Naive thymus-derived CD4-positive, alpha-beta T cell (primary cell): ENCODE data around the gene RNASE7. TPM values are rescaled to one million over a fixed set of nuclear protein-coding genes. Genes with fewer than 3 reads are reported as not detected.

Experiments used
- ATAC-seq: fragments of 150-1000 bp; cut with Tn5 transposase; 2 replicates; pipeline ENCODE4 v1.10.0; 2021; ENCODE audit warnings: mild to moderate bottlenecking, moderate library complexity
- CTCF ChIA-PET: fragments of 350-600 bp; sonication (Branson Sonifier 250); formaldehyde crosslinking; loops from one replicate; lab custom pipeline; 2021; ENCODE audit warnings: antibody characterized with exemption; lab: Charles Lee
- POLR2A ChIA-PET: fragments of 350-600 bp; sonication (Branson Sonifier 250); formaldehyde crosslinking; loops from one replicate; lab custom pipeline; 2021; ENCODE audit warnings: antibody characterized with exemption, inconsistent platforms; lab: Charles Lee
- DNase-seq, 9 donors: peaks; one replicate each; pipeline versions ENCODE4 v3.0.0 to v3.0.0-alpha.2; 2020 to 2022; ENCODE audit warnings: mixed read lengths in 1 of 9
- H3K27ac ChIP-seq: one replicate; pipeline ENCODE4 v1.7.0; 2013; ENCODE audit warnings: mild to moderate bottlenecking, low read depth, low read length, moderate library complexity
- H3K27me3 ChIP-seq, 2 donors: one replicate each; pipeline ENCODE4 v1.7.0; 2013; ENCODE audit warnings: low read length in 2 of 2, mild to moderate bottlenecking in 2 of 2, moderate library complexity in 2 of 2; ENCODE audit not compliant: control insufficient read depth in 2 of 2, insufficient read depth in 2 of 2
- H3K36me3 ChIP-seq, 3 experiments: 1 replicate in 2 of 3; 2 replicates in 1 of 3; pipeline ENCODE4 v1.7.0; 2013; ENCODE audit warnings: low read length in 3 of 3, mild to moderate bottlenecking in 3 of 3, moderate library complexity in 1 of 3; ENCODE audit not compliant: insufficient read depth in 3 of 3, control insufficient read depth in 2 of 3
- H3K4me1 ChIP-seq, 2 donors: one replicate each; pipeline ENCODE4 v1.7.0; 2013; ENCODE audit warnings: low read length in 2 of 2, mild to moderate bottlenecking in 2 of 2, moderate library complexity in 1 of 2; ENCODE audit not compliant: control insufficient read depth in 2 of 2, insufficient read depth in 2 of 2
- H3K4me3 ChIP-seq: 2 replicates; pipeline ENCODE4 v1.7.0; 2013; ENCODE audit warnings: mild to moderate bottlenecking, low read length
- H3K9me3 ChIP-seq, 3 experiments: 1 replicate in 2 of 3; 2 replicates in 1 of 3; pipeline ENCODE4 v1.7.0; 2013; ENCODE audit warnings: low read length in 3 of 3; ENCODE audit not compliant: control insufficient read depth in 2 of 3
- H3K27ac Mint-ChIP-seq, 9 donors: one replicate each; pipeline ENCODE4 v1.8.0; 2020 to 2022; ENCODE audit warnings: mixed read lengths in 9 of 9, mild to moderate bottlenecking in 8 of 9, moderate library complexity in 5 of 9, inconsistent platforms in 2 of 9
- H3K27me3 Mint-ChIP-seq, 5 donors: one replicate each; pipeline ENCODE4 v1.8.0; 2021 to 2022; ENCODE audit warnings: mixed read lengths in 5 of 5, mild to moderate bottlenecking in 1 of 5
- H3K36me3 Mint-ChIP-seq, 5 donors: one replicate each; pipeline ENCODE4 v1.8.0; 2020 to 2022; ENCODE audit warnings: mixed read lengths in 5 of 5, mild to moderate bottlenecking in 3 of 5, inconsistent platforms in 1 of 5
- H3K4me1 Mint-ChIP-seq, 7 donors: one replicate each; pipeline ENCODE4 v1.8.0; 2020 to 2022; ENCODE audit warnings: mixed read lengths in 7 of 7, mild to moderate bottlenecking in 3 of 7, inconsistent platforms in 1 of 7
- H3K4me3 Mint-ChIP-seq, 10 donors: one replicate each; pipeline ENCODE4 v1.8.0; 2020 to 2022; ENCODE audit warnings: mild to moderate bottlenecking in 10 of 10, mixed read lengths in 10 of 10, moderate library complexity in 6 of 10, inconsistent platforms in 2 of 10
- H3K9me3 Mint-ChIP-seq, 11 donors: one replicate each; pipeline ENCODE4 v1.8.0; 2020 to 2022; ENCODE audit warnings: mixed read lengths in 11 of 11, mild to moderate bottlenecking in 4 of 11, inconsistent platforms in 1 of 11, moderate library complexity in 1 of 11
- intact Hi-C, 2 donors: fragments of 100-400 bp; cut with micrococcal nuclease; formaldehyde crosslinking; loops; one replicate each; pipeline ENCODE4 v1.15.1; 2023
- polyA plus RNA-seq, 2 donors: library from polyadenylated mRNA; unstranded; fragments of 300-500 nt; fragmentation: Illumina TruSeq; gene quantifications; one replicate each; pipeline ENCODE4 v1.2.3, GENCODE V29; 2021
- total RNA-seq, 6 experiments: library from RNA in 5 of 6; stranded (reverse) in 5 of 6; gene quantifications; 1 replicate in 5 of 6; 2 replicates in 1 of 6; pipeline ENCODE4 v1.2.3 and lab custom pipeline; 2021 to 2026

RNASE7 gene
- total and polyA plus RNA-seq, 7 experiments from 2014 or later = not detected

DNA sequence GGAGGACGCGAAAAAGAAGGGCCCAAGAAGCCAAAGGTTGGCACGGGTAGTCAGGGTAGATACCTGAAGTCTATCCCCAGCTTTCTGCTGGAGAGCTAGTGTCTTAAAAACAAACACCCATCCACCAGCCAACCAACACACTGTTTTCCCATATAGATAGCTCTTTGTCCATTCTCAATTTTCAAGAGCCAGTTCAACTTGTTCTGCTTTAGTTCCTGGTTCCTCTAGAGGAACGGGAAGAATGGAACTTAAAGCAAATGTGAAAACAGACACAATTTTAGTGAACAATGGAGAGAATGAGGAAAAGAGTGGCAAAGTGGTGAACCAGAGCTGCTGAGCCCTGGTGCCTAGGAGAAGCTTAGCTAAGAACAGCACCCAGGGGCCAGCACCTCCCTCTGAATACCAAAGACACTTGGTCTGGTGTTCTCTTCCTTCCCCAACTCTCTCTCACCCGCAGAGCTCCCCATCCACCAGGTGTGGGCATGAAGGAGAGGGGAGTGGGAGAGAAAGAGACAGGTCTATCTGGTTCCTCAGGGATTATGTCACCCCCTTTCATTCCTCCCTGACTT is 21.1 kb upstream of the RNASE7 start:
- no peaks in the 10 kb centered on the region for H3K9me3 ChIP-seq

DNA sequence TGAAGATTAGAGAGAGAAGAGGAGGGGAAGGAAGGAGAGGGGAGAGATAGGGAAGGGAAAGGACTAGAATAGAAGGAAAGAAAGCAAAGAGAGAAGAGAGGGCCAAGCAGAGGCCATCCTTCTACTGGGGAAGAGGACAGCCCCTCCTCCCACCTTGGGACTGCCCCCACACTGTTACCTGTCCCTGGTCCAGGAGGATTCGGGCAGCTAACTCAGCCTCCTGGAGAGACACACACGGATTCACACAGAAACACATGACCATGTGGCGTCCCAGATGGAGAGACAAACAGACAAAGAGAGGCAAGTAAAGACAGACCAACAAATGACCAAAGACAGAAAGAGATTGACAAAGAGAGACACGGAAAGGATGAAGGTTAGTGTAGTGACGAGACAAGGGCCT is 19.5 kb upstream of the RNASE7 start:
- H3K4me1 ChIP-seq = peaks cover 7 to 13% of the 10 kb centered on the region in 2 donors
- ChIA-PET CTCF (interaction anchor here (1.1 to 1.7 kb wide), 2 partner anchors 8 to 13 kb away, joined by 3 to 10 read pairs; no protein-coding TSS in a partner anchor), POLR2A (interaction anchor here (1.2 to 1.3 kb wide), 3 partner anchors 8 to 81 kb away, joined by 3 to 5 read pairs (median 4); no protein-coding TSS in a partner anchor)
- H3K4me3 ChIP-seq = no peak overlapping the region
- Mint-ChIP-seq H3K27ac (peak overlapping the region in 4 of 9 donors; percentile 24 to 68 (median 50)), H3K4me1 (peaks cover 7 to 31% (median 23%) of the 10 kb centered on the region in 7 donors), H3K27me3 (peaks cover 0 to 47% (median 0%) of the 10 kb centered on the region in 5 donors), H3K9me3 (no peaks in the 10 kb centered on the region), H3K36me3 (peaks cover 0 to 28% (median 11%) of the 10 kb centered on the region in 5 donors), H3K4me3 (peak overlapping the region; percentile 4 to 94 (median 70))
- intact Hi-C loops = no loop called here
- no peak overlapping the region for H3K27ac ChIP-seq
- no peaks in the 10 kb centered on the region for H3K27me3 ChIP-seq
- no peak for DNase-seq
- H3K36me3 ChIP-seq = peaks cover 0 to 38% (median 4%) of the 10 kb centered on the region in 3 experiments
- no peak for ATAC-seq
- no peaks in the 10 kb centered on the region for H3K9me3 ChIP-seq

More for the DNA sequence above, 21.1 kb upstream of the RNASE7 start:
- no peak overlapping the region for H3K4me3 ChIP-seq
- POLR2A ChIA-PET = interaction anchor here (0.6 kb wide), 1 partner anchor 35 kb away, joined by 7 read pairs; no protein-coding TSS in a partner anchor
- DNase-seq = no peak
- Mint-ChIP-seq H3K4me3 (peak overlapping the region in 2 of 10 donors; percentile 37 to 41), H3K4me1 (peaks cover 7 to 31% (median 23%) of the 10 kb centered on the region in 7 donors), H3K27me3 (peaks cover 0 to 37% (median 0%) of the 10 kb centered on the region in 5 donors), H3K27ac (no peak overlapping the region), H3K36me3 (peaks cover 0 to 39% (median 19%) of the 10 kb centered on the region in 5 donors), H3K9me3 (no peaks in the 10 kb centered on the region)
- intact Hi-C loops = no loop called here
- CTCF ChIA-PET = interaction anchor here (1.9 to 12.0 kb wide), 2 partner anchors 15 to 19 kb away, joined by 5 to 178 read pairs; partner anchors contain the start of gene RNASE7
- no peaks in the 10 kb centered on the region for H3K27me3 ChIP-seq
- H3K27ac ChIP-seq = no peak overlapping the region
- no peak for ATAC-seq
- H3K36me3 ChIP-seq = peaks cover 0 to 42% (median 4%) of the 10 kb centered on the region in 3 experiments
- peaks cover 7 to 13% of the 10 kb centered on the region in 2 donors for H3K4me1 ChIP-seq

DNA sequence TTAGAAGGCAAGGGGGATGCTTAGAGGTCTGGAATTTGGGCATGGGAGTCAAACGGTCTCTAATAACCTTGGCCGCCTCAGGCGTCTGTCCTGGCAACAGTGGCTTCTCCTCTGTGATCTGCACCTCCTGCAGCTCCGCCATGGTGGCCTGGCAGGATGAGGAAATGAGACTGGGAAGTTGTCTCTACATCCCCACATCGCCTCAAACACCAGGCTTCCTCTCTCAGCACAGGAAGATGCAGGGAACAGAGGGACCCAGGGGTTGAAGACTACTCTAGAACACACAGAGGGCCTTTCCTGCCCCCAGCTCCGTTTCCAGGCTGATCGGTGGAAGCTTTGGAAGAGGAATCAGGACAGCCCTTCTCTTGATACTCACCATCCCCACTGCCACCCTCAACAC is 19.0 kb upstream of the RNASE7 start:
- ChIA-PET CTCF (interaction anchor here (1.1 to 1.7 kb wide), 2 partner anchors 9 to 12 kb away, joined by 3 to 10 read pairs; no protein-coding TSS in a partner anchor), POLR2A (interaction anchor here (1.2 to 1.3 kb wide), 3 partner anchors 9 to 80 kb away, joined by 3 to 5 read pairs (median 4); no protein-coding TSS in a partner anchor)
- H3K27me3 Mint-ChIP-seq = peaks cover 0 to 47% (median 0%) of the 10 kb centered on the region in 5 donors
- peaks cover 0 to 33% (median 4%) of the 10 kb centered on the region in 3 experiments for H3K36me3 ChIP-seq
- peak overlapping the region in 4 of 9 donors; percentile 24 to 68 (median 50) for H3K27ac Mint-ChIP-seq
- H3K4me1 ChIP-seq = peaks cover 7 to 13% of the 10 kb centered on the region in 2 donors
- peaks cover 0 to 28% (median 11%) of the 10 kb centered on the region in 5 donors for H3K36me3 Mint-ChIP-seq
- DNase-seq = no peak
- H3K4me1 Mint-ChIP-seq = peaks cover 7 to 31% (median 23%) of the 10 kb centered on the region in 7 donors
- H3K9me3 Mint-ChIP-seq = no peaks in the 10 kb centered on the region
- no peaks in the 10 kb centered on the region for H3K27me3 ChIP-seq
- ATAC-seq = no peak
- no peaks in the 10 kb centered on the region for H3K9me3 ChIP-seq
- no peak overlapping the region for H3K27ac ChIP-seq
- intact Hi-C loops = no loop called here
- peak overlapping the region in 9 of 10 donors; percentile 59 to 97 (median 91) for H3K4me3 Mint-ChIP-seq
- no peak overlapping the region for H3K4me3 ChIP-seq

GRCh38 chr14:21023817-21024584 is 18.2 kb upstream of the RNASE7 start:
- CTCF ChIA-PET = interaction anchor here (1.7 kb wide), 1 partner anchor 10 kb away, joined by 10 read pairs; no protein-coding TSS in a partner anchor
- H3K9me3 Mint-ChIP-seq = no peaks in the 10 kb centered on the region
- Histone ChIP-seq H3K36me3 (peaks cover 0 to 25% (median 4%) of the 10 kb centered on the region in 3 experiments), H3K27me3 (no peaks in the 10 kb centered on the region), H3K27ac (peak overlapping the region; percentile 70), H3K4me3 (peak overlapping the region; percentile 70), H3K4me1 (peaks cover 7 to 13% of the 10 kb centered on the region in 2 donors), H3K9me3 (no peaks in the 10 kb centered on the region)
- H3K27me3 Mint-ChIP-seq = peaks cover 0 to 47% (median 0%) of the 10 kb centered on the region in 5 donors
- H3K4me1 Mint-ChIP-seq = peaks cover 7 to 31% (median 23%) of the 10 kb centered on the region in 7 donors
- H3K4me3 Mint-ChIP-seq = peak overlapping the region; percentile 84 to 97 (median 92)
- ATAC-seq (peak; percentile 1), DNase-seq (peak in 5 of 9 donors; percentile 16 to 25 (median 24))
- H3K36me3 Mint-ChIP-seq = peaks cover 0 to 21% (median 7%) of the 10 kb centered on the region in 5 donors
- H3K27ac Mint-ChIP-seq = peak overlapping the region in 8 of 9 donors; percentile 66 to 86 (median 75)
- POLR2A ChIA-PET = interaction anchor here (0.6 to 1.3 kb wide), 6 partner anchors 9 to 342 kb away, joined by 3 to 5 read pairs (median 4); no protein-coding TSS in a partner anchor
- intact Hi-C loops = loop anchor here (2.0 kb wide), 2 partner anchors 33 to 45 kb away; no protein-coding TSS in a partner anchor

DNA sequence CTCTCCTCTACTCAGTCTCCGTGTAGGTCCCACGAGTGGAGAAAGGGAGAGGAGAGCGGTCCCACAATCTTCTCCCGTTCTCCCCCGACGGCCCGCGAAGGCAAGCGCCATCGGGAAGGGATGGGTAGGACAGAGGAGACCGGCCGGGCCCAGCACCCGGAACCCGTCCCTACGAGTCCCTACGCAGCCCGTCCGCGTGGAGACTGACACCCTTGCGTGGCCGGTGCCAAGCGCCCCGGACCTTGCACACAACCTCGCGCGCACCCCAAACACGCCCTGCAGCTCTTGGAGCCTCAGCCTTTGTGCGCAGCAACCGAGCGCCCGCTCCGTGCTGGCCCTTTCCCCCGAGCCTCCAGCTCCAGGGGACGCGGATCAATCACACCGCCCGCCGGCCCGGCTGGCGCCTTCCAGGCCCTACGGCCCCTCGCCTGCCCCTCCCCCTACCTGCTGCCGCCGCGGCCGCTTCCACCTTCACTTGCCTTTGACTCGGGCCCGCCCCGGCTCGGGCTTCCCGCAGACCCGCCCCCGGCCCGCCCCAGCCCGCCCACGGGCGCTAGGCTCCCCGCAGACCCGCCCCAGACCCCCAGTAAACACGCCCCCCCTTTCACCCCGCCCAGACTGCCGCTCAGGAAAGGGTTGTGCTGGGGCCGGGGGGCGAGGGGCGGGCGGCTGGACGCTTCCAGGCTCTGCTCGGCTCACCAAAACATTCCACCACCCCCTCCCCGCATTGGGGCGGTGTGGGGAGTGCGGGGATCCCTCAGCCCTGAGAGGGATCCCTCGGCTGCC is 17.4 kb upstream of the RNASE7 start, which contains the start of gene NDRG2:
Gene NDRG2, minus strand, starts transcription at position 477 of the 786 bp plus-strand sequence. CDS start 1,746 bp downstream, outside the sequence.
- Histone ChIP-seq H3K27me3 (no peaks in the 10 kb centered on the region), H3K4me1 (peaks cover 7 to 13% of the 10 kb centered on the region in 2 donors), H3K9me3 (no peaks in the 10 kb centered on the region), H3K27ac (peak within 1 kb of the TSS; percentile 70), H3K36me3 (peaks cover 0 to 17% (median 0%) of the 10 kb centered on the region in 3 experiments), H3K4me3 (peak within 1 kb of the TSS; percentile 70)
- ChIA-PET CTCF (no interaction called here), POLR2A (interaction anchor here (0.6 to 1.1 kb wide), 3 partner anchors 9 to 342 kb away, joined by 3 to 4 read pairs (median 3); no protein-coding TSS in a partner anchor)
- ATAC-seq (peak; percentile 93), DNase-seq (peak; percentile 50 to 78 (median 67))
- Mint-ChIP-seq H3K27me3 (peaks cover 0 to 47% (median 0%) of the 10 kb centered on the region in 5 donors), H3K4me1 (peaks cover 7 to 28% (median 23%) of the 10 kb centered on the region in 7 donors), H3K9me3 (no peaks in the 10 kb centered on the region), H3K4me3 (peak within 1 kb of the TSS; percentile 84 to 97 (median 92)), H3K36me3 (peaks cover 0 to 13% (median 0%) of the 10 kb centered on the region in 5 donors), H3K27ac (peak within 1 kb of the TSS in 8 of 9 donors; percentile 66 to 92 (median 80))
- intact Hi-C loops = loop anchor here (1.0 to 5.0 kb wide), 8 partner anchors 10 to 80 kb away; partner anchors contain the start of genes ARHGEF40 (in 1 of the 2) and METTL17 (in 1 of the 2)
